Naive thymus-derived CD4-positive, alpha-beta T cell (primary cell): ENCODE measurements around the gene CAMK1D. TPM values are rescaled to one million over a fixed set of nuclear protein-coding genes. Genes with fewer than 3 reads are reported as not detected.
A peak's percentile ranks its signal among the peaks of the same experiment; 100 is the strongest.
"Not testable (repeated sequence)": the region's sequence is repeated elsewhere in the genome, so short reads cannot be mapped to it uniquely, and the experiment has no call there.

ENCODE experiments used
- ATAC-seq: fragments of 150-1000 bp; cut with Tn5 transposase; 2 replicates; pipeline ENCODE4 v1.10.0; 2021; ENCODE audit warnings: mild to moderate bottlenecking, moderate library complexity
- CTCF ChIA-PET: fragments of 350-600 bp; sonication (Branson Sonifier 250); formaldehyde crosslinking; loops from one replicate; lab custom pipeline; 2021; ENCODE audit warnings: antibody characterized with exemption; lab: Charles Lee
- POLR2A ChIA-PET: fragments of 350-600 bp; sonication (Branson Sonifier 250); formaldehyde crosslinking; loops from one replicate; lab custom pipeline; 2021; ENCODE audit warnings: antibody characterized with exemption, inconsistent platforms; lab: Charles Lee
- DNase-seq, 9 donors: peaks; one replicate each; pipeline versions ENCODE4 v3.0.0 to v3.0.0-alpha.2; 2020 to 2022; ENCODE audit warnings: mixed read lengths in 1 of 9
- H3K27ac ChIP-seq: one replicate; pipeline ENCODE4 v1.7.0; 2013; ENCODE audit warnings: mild to moderate bottlenecking, low read depth, low read length, moderate library complexity
- H3K27me3 ChIP-seq, 2 donors: one replicate each; pipeline ENCODE4 v1.7.0; 2013; ENCODE audit warnings: low read length in 2 of 2, mild to moderate bottlenecking in 2 of 2, moderate library complexity in 2 of 2; ENCODE audit not compliant: control insufficient read depth in 2 of 2, insufficient read depth in 2 of 2
- H3K36me3 ChIP-seq, 3 experiments: 1 replicate in 2 of 3; 2 replicates in 1 of 3; pipeline ENCODE4 v1.7.0; 2013; ENCODE audit warnings: low read length in 3 of 3, mild to moderate bottlenecking in 3 of 3, moderate library complexity in 1 of 3; ENCODE audit not compliant: insufficient read depth in 3 of 3, control insufficient read depth in 2 of 3
- H3K4me1 ChIP-seq, 2 donors: one replicate each; pipeline ENCODE4 v1.7.0; 2013; ENCODE audit warnings: low read length in 2 of 2, mild to moderate bottlenecking in 2 of 2, moderate library complexity in 1 of 2; ENCODE audit not compliant: control insufficient read depth in 2 of 2, insufficient read depth in 2 of 2
- H3K4me3 ChIP-seq: 2 replicates; pipeline ENCODE4 v1.7.0; 2013; ENCODE audit warnings: mild to moderate bottlenecking, low read length
- H3K9me3 ChIP-seq, 3 experiments: 1 replicate in 2 of 3; 2 replicates in 1 of 3; pipeline ENCODE4 v1.7.0; 2013; ENCODE audit warnings: low read length in 3 of 3; ENCODE audit not compliant: control insufficient read depth in 2 of 3
- H3K27ac Mint-ChIP-seq, 9 donors: one replicate each; pipeline ENCODE4 v1.8.0; 2020 to 2022; ENCODE audit warnings: mixed read lengths in 9 of 9, mild to moderate bottlenecking in 8 of 9, moderate library complexity in 5 of 9, inconsistent platforms in 2 of 9
- H3K27me3 Mint-ChIP-seq, 5 donors: one replicate each; pipeline ENCODE4 v1.8.0; 2021 to 2022; ENCODE audit warnings: mixed read lengths in 5 of 5, mild to moderate bottlenecking in 1 of 5
- H3K36me3 Mint-ChIP-seq, 5 donors: one replicate each; pipeline ENCODE4 v1.8.0; 2020 to 2022; ENCODE audit warnings: mixed read lengths in 5 of 5, mild to moderate bottlenecking in 3 of 5, inconsistent platforms in 1 of 5
- H3K4me1 Mint-ChIP-seq, 7 donors: one replicate each; pipeline ENCODE4 v1.8.0; 2020 to 2022; ENCODE audit warnings: mixed read lengths in 7 of 7, mild to moderate bottlenecking in 3 of 7, inconsistent platforms in 1 of 7
- H3K4me3 Mint-ChIP-seq, 10 donors: one replicate each; pipeline ENCODE4 v1.8.0; 2020 to 2022; ENCODE audit warnings: mild to moderate bottlenecking in 10 of 10, mixed read lengths in 10 of 10, moderate library complexity in 6 of 10, inconsistent platforms in 2 of 10
- H3K9me3 Mint-ChIP-seq, 11 donors: one replicate each; pipeline ENCODE4 v1.8.0; 2020 to 2022; ENCODE audit warnings: mixed read lengths in 11 of 11, mild to moderate bottlenecking in 4 of 11, inconsistent platforms in 1 of 11, moderate library complexity in 1 of 11
- intact Hi-C, 2 donors: fragments of 100-400 bp; cut with micrococcal nuclease; formaldehyde crosslinking; loops; one replicate each; pipeline ENCODE4 v1.15.1; 2023
- polyA plus RNA-seq, 2 donors: library from polyadenylated mRNA; unstranded; fragments of 300-500 nt; fragmentation: Illumina TruSeq; gene quantifications; one replicate each; pipeline ENCODE4 v1.2.3, GENCODE V29; 2021
- total RNA-seq, 6 experiments: library from RNA in 5 of 6; stranded (reverse) in 5 of 6; gene quantifications; 1 replicate in 5 of 6; 2 replicates in 1 of 6; pipeline ENCODE4 v1.2.3 and lab custom pipeline; 2021 to 2026

The CAMK1D gene
- total and polyA plus RNA-seq, 7 experiments from 2014 or later = 12.5 to 43.2 (median 18.6) TPM

DNA sequence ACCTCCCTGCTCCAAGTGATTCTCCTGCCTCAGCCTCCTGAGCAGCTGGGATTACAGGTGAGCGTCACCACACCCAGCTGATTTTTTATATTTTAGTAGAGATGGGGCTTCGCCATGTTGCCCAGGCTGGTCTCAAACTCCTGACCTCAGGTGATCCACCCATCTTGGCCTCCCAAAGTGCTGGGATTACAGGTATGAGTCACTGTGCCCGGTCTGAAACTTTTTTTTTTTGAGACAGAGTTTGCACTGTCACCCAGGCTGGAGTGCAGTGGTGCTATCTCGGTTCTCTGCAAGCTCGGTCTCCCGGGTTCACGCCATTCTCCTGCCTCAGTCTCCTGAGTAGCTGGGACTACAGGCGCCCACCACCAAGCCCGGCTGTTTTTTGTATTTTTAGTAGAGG, 21.0 kb upstream of the CAMK1D start:
- H3K27me3 Mint-ChIP-seq, H3K9me3 ChIP-seq, H3K36me3 ChIP-seq, H3K27me3 ChIP-seq, POLR2A ChIA-PET, DNase-seq, H3K9me3 Mint-ChIP-seq, intact Hi-C loops, H3K4me3 Mint-ChIP-seq, H3K4me1 ChIP-seq, H3K4me3 ChIP-seq, H3K4me1 Mint-ChIP-seq, ATAC-seq, H3K27ac ChIP-seq, H3K27ac Mint-ChIP-seq, H3K36me3 Mint-ChIP-seq: not testable (repeated sequence)
- CTCF ChIA-PET = interaction anchor here (0.6 kb wide), 2 partner anchors 397 to 1571 kb away, joined by 3 to 4 read pairs; no protein-coding TSS in a partner anchor

DNA sequence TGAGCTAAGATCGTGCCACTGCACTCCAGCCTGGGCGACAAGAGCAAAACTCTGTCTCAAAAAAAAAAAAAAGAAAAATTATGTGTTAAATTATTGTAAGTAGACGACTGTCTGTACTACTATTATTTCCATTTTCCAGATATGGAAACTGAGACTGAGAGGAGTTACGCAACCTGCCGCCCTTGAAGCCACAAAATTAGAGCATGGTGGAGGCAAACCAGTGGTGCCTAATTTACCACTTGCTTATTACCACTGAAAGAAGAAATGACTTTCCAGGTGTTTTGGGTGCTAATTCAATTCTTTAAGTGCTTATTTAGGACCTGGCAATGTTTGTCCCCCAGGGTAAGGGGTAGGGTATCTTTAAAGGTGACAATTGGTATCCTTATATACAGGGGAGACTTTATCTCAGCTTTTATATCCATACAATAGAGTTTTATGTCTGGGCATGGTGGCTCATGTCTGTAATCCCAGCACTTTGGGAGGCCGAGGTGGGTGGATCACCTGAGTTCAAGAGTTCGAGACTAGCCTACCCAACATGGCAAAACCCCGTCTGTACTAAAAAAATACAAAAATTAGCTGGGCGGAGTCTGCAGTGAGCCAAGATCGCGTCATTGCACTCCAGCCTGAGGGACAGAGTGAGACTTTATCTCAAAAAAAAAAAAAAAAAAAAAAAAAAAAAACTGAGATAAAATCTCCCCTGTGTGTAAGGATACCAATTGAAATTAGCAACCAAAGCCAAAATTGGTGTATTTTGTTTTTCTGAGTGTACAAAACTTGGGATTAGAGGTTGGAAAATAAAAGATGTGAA, 16.6 kb upstream of the CAMK1D start:
- Histone ChIP-seq H3K4me3 (no peak overlapping the region), H3K27me3 (no peaks in the 10 kb centered on the region), H3K36me3 (no peaks in the 10 kb centered on the region), H3K9me3 (no peaks in the 10 kb centered on the region), H3K4me1 (no peaks in the 10 kb centered on the region), H3K27ac (no peak overlapping the region)
- no peak overlapping the region for H3K4me3 Mint-ChIP-seq
- intact Hi-C loops = no loop called here
- POLR2A ChIA-PET = no interaction called here
- peaks cover 0 to 6% (median 0%) of the 10 kb centered on the region in 7 donors for H3K4me1 Mint-ChIP-seq
- H3K27ac Mint-ChIP-seq = no peak overlapping the region
- no peak for ATAC-seq
- DNase-seq = no peak
- CTCF ChIA-PET = interaction anchor here (0.6 kb wide), 1 partner anchor 118 kb away, joined by 4 read pairs; no protein-coding TSS in a partner anchor
- peaks cover 0 to 12% (median 0%) of the 10 kb centered on the region in 5 donors for H3K27me3 Mint-ChIP-seq
- no peaks in the 10 kb centered on the region for H3K9me3 Mint-ChIP-seq
- H3K36me3 Mint-ChIP-seq = no peaks in the 10 kb centered on the region

DNA sequence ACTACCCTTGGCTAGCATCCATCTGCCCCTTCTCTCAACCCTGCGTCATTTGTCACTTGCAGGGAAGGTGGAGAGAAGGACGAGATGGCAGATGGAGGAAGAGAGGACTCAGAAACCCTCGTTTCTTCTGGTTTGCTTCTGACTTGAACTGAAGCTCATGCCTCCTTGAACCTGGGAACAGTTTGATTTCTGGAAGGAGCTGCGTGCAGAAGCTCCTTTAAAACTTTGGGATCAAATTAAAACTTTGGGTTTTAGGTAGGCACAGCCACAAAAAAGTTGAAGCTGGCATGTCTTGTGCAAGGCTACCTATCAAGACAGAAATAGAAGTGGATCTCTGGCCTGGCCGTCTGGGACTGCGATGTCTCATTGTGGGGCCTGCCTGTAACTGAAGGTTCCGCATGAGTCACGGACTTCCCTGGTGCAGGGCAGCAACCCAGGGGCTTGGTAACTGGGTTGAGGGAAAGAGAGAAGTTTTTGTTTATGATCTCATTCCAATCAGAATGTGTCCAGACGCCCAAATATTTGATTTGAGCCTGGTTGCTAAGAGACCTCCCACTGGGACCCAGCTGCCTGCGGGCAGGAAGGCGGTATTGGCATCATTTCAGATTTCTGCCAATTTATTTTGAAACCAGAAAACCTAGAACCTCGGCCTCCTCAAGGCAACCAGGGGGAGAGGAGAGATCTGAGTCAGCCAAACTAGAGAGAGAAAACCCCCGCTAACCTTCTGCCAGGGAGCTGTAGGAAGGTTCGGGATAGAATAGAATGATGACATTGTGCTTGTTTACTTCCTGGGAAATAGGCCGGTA, 15.8 kb upstream of the CAMK1D start:
- H3K27me3 ChIP-seq = no peaks in the 10 kb centered on the region
- Mint-ChIP-seq H3K9me3 (no peaks in the 10 kb centered on the region), H3K36me3 (no peaks in the 10 kb centered on the region), H3K4me3 (no peak overlapping the region), H3K27ac (no peak overlapping the region), H3K4me1 (peaks cover 0 to 6% (median 0%) of the 10 kb centered on the region in 7 donors), H3K27me3 (peaks cover 0 to 12% (median 0%) of the 10 kb centered on the region in 5 donors)
- DNase-seq (no peak), ATAC-seq (peak; percentile 93)
- no peak overlapping the region for H3K4me3 ChIP-seq
- intact Hi-C loops = no loop called here
- POLR2A ChIA-PET = no interaction called here
- no peaks in the 10 kb centered on the region for H3K36me3 ChIP-seq
- H3K27ac ChIP-seq = no peak overlapping the region
- H3K4me1 ChIP-seq = no peaks in the 10 kb centered on the region
- no peaks in the 10 kb centered on the region for H3K9me3 ChIP-seq
- CTCF ChIA-PET = no interaction called here

DNA sequence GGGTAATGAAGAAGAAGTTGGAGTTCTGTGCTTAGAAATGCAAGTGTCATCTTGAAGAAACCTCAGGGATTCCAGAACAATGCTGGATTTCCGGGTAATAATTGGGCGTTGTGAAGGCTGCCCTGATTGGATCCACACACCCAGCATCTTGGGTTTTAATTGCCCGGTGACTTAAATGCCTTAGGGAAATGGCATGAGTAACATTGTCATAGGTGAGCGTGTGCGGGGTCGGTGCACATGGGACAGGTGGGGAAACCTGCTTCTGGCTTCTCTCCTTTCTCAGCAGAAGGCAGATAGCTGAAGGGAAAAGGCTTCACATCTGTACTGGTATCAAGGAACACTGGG, 15.2 kb upstream of the CAMK1D start:
- H3K4me3 ChIP-seq = no peak overlapping the region
- Mint-ChIP-seq H3K27ac (no peak overlapping the region), H3K4me1 (peaks cover 0 to 6% (median 0%) of the 10 kb centered on the region in 7 donors), H3K9me3 (no peaks in the 10 kb centered on the region), H3K4me3 (no peak overlapping the region), H3K27me3 (peaks cover 0 to 15% (median 0%) of the 10 kb centered on the region in 5 donors), H3K36me3 (no peaks in the 10 kb centered on the region)
- CTCF ChIA-PET = no interaction called here
- intact Hi-C loops = no loop called here
- H3K36me3 ChIP-seq = no peaks in the 10 kb centered on the region
- no peak for DNase-seq
- H3K27ac ChIP-seq = no peak overlapping the region
- no peaks in the 10 kb centered on the region for H3K4me1 ChIP-seq
- no peak for ATAC-seq
- POLR2A ChIA-PET = no interaction called here
- no peaks in the 10 kb centered on the region for H3K9me3 ChIP-seq
- no peaks in the 10 kb centered on the region for H3K27me3 ChIP-seq

DNA sequence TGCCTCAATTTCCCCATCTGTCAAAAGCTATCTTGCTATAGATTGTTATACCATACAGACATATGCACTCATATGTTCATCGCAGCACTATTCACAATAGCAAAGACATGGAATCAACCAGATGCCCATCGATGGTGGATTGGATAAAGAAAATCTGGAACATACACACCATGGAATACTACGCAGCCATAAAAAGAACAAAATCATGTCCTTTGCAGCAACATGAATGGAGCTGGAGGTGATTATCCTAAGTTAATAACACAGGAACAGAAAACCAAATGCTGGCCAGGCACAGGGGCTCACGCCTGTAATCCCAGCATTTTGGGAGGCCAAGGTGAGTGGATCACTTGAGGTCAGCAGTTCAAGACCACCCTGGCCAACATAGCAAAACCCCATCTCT, 14.2 kb upstream of the CAMK1D start:
- CTCF ChIA-PET, H3K4me3 ChIP-seq, intact Hi-C loops, H3K27ac ChIP-seq, H3K4me1 ChIP-seq, H3K9me3 Mint-ChIP-seq, H3K36me3 Mint-ChIP-seq, DNase-seq, H3K9me3 ChIP-seq, H3K27me3 ChIP-seq, H3K4me1 Mint-ChIP-seq, ATAC-seq, H3K4me3 Mint-ChIP-seq, H3K36me3 ChIP-seq, POLR2A ChIA-PET: not testable (repeated sequence)
- Mint-ChIP-seq H3K27me3 (peaks cover 0 to 15% (median 0%) of the 10 kb centered on the region in 5 donors), H3K27ac (peak overlapping the region in 1 of 9 donors; percentile 59)

- no peaks in the 10 kb centered on the region for H3K4me1 ChIP-seq
- no peaks in the 10 kb centered on the region for H3K9me3 ChIP-seq
- intact Hi-C loops = no loop called here
- H3K27me3 Mint-ChIP-seq = peaks cover 0 to 27% (median 0%) of the 10 kb centered on the region in 5 donors
- ChIA-PET CTCF (no interaction called here), POLR2A (no interaction called here)
- no peak overlapping the region for H3K27ac Mint-ChIP-seq
- no peak for DNase-seq
- H3K27me3 ChIP-seq = no peaks in the 10 kb centered on the region
- H3K27ac ChIP-seq = no peak overlapping the region
- H3K36me3 Mint-ChIP-seq = no peaks in the 10 kb centered on the region
- H3K4me3 Mint-ChIP-seq = no peak overlapping the region
- H3K9me3 Mint-ChIP-seq = peaks cover 0 to under 1% (median 0%) of the 10 kb centered on the region in 11 donors
- H3K36me3 ChIP-seq = no peaks in the 10 kb centered on the region
- ATAC-seq = no peak
- no peak overlapping the region for H3K4me3 ChIP-seq
- peaks cover 6 to 11% (median 9%) of the 10 kb centered on the region in 7 donors for H3K4me1 Mint-ChIP-seq
Measured at GRCh38 chr10:12337453-12338372, 11.6 kb upstream of the CAMK1D start.
